Right lobe of liver (tissue), 4 donors: ENCODE results near the gene RSU1.

Experiments used
- POLR2A ChIP-seq: fragments of 450-650 bp; IDR thresholded peaks from one replicate; pipeline ENCODE4 v1.6.1; 2017; ENCODE audit warnings: antibody characterized with exemption, mild to moderate bottlenecking
- TF ChIP-seq, protein P1 (sequence below), 4 donors: fragments of 200-600 bp in 3 of 4; fragments of 450-650 bp in 1 of 4; IDR thresholded peaks; one replicate each; pipeline versions ENCODE4 v1.5.1 to v1.8.0; 2016 to 2022; ENCODE audit warnings: antibody characterized with exemption in 4 of 4, mild to moderate bottlenecking in 2 of 4
- donor health status: DM: no; HTN: no; CAD: no.
- donor health status: DM: no; HTN: no; CAD: no.
- donor health status: DM: no; HTN: yes; CAD: no.

DNA sequence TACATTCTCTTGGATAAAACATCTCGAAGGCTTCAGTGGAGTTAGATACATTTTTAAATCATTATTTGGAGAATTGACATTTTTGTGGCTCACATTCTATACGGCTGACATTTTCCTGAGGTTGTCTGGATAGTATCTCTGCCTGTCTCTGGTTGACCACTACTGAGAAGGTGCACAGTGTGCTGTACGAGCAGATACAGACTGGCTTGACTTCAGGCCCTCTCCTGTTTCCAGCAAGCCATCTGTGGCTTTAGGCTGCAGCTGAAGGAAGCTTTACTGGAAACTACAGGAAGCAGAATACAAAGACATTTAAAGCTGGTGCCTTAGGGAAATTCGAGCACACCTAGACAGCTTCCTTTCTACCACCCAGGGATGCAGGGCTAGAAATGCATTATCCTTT lies 39.3 kb upstream of the RSU1 start:
- TF ChIP-seq, protein P1, sequence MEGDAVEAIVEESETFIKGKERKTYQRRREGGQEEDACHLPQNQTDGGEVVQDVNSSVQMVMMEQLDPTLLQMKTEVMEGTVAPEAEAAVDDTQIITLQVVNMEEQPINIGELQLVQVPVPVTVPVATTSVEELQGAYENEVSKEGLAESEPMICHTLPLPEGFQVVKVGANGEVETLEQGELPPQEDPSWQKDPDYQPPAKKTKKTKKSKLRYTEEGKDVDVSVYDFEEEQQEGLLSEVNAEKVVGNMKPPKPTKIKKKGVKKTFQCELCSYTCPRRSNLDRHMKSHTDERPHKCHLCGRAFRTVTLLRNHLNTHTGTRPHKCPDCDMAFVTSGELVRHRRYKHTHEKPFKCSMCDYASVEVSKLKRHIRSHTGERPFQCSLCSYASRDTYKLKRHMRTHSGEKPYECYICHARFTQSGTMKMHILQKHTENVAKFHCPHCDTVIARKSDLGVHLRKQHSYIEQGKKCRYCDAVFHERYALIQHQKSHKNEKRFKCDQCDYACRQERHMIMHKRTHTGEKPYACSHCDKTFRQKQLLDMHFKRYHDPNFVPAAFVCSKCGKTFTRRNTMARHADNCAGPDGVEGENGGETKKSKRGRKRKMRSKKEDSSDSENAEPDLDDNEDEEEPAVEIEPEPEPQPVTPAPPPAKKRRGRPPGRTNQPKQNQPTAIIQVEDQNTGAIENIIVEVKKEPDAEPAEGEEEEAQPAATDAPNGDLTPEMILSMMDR (IDR thresholded peaks at IDR 0.05), result no peak
- TF ChIP-seq POLR2A, result no peak
